Stomach (tissue), 4 donors: ENCODE measurements around the gene ATG7.

Experiments
- EP300 ChIP-seq: sonication (generic); formaldehyde crosslinking; IDR thresholded peaks from one replicate; pipeline ENCODE4 v1.6.1; 2017; ENCODE audit warnings: antibody characterized with exemption
- POLR2A ChIP-seq, 4 donors: fragments of 450-650 bp; IDR thresholded peaks; one replicate each; pipeline ENCODE4 v1.6.1; 2016; ENCODE audit warnings: antibody characterized with exemption in 4 of 4, control low read depth in 2 of 4, mild to moderate bottlenecking in 1 of 4, moderate library complexity in 1 of 4
- TF ChIP-seq, protein P1 (sequence below), 7 experiments: fragments of 450-650 bp in 4 of 7; fragments of 200-600 bp in 3 of 7; sonication (generic) in 3 of 7; IDR thresholded peaks; one replicate each; pipeline ENCODE4 v1.5.1; 2016 to 2019; ENCODE audit warnings: antibody characterized with exemption in 7 of 7, control low read depth in 2 of 7, mild to moderate bottlenecking in 1 of 7

DNA sequence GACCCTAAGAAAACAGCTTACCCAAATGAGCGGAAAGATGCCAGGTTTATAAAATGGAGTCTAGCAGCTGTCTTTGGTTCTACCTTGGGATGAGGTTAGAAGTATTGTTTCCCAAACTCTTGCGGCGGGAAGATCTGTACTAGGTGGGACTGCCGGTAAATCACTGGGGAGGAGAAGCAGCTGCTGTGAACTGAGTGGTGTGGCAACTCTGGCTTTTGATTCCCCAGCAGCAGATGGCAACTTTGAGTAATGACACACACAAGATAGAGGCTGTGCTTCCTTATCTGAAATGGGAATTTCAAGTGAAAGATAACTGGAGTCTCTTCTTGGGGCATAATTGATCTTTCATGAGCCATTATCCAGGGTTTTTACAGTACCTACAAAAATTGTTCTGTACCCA lies 184.9 kb downstream of the ATG7 start:
- TF ChIP-seq POLR2A (IDR thresholded peaks at IDR 0.05) (no peak), EP300 (no peak)
- TF ChIP-seq, protein P1, sequence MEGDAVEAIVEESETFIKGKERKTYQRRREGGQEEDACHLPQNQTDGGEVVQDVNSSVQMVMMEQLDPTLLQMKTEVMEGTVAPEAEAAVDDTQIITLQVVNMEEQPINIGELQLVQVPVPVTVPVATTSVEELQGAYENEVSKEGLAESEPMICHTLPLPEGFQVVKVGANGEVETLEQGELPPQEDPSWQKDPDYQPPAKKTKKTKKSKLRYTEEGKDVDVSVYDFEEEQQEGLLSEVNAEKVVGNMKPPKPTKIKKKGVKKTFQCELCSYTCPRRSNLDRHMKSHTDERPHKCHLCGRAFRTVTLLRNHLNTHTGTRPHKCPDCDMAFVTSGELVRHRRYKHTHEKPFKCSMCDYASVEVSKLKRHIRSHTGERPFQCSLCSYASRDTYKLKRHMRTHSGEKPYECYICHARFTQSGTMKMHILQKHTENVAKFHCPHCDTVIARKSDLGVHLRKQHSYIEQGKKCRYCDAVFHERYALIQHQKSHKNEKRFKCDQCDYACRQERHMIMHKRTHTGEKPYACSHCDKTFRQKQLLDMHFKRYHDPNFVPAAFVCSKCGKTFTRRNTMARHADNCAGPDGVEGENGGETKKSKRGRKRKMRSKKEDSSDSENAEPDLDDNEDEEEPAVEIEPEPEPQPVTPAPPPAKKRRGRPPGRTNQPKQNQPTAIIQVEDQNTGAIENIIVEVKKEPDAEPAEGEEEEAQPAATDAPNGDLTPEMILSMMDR (IDR thresholded peaks at IDR 0.05): no peak
